ENCODE measurements around the gene WFDC6.
A peak's percentile ranks its signal among the peaks of the same experiment; 100 is the strongest.
"Not testable (repeated sequence)": the region's sequence is repeated elsewhere in the genome, so short reads cannot be mapped to it uniquely, and the experiment has no call there.

The WFDC6 gene
- long read RNA-seq, donor 1: 0 reads
- long read RNA-seq, donor 2: 0 reads
- long read RNA-seq, donor 3: 0 reads
- long read RNA-seq, donor 4: 0 reads
- long read RNA-seq, donor 5: 0 reads
- long read RNA-seq, donor 6: 0 reads
- long read RNA-seq, donor 7: 0 reads
- long read RNA-seq, donor 8: 0 reads

- DNase-seq: no peak
These were observed at the start of gene WFDC6 for GRCh38 chr20:45539382-45539781. Gene WFDC6, minus strand, starts transcription at chr20:45539482. Its CDS starts 75 bp downstream, at chr20:45539407.

GRCh38 chr20:45588800-45589199 lies 49.5 kb upstream of the WFDC6 start:
- DNase-seq: no peak

- not testable (repeated sequence) for DNase-seq
These were observed 46.7 kb upstream of the WFDC6 start for GRCh38 chr20:45585986-45586385.

GRCh38 chr20:45584294-45584693 lies 45.0 kb upstream of the WFDC6 start:
- DNase-seq: not testable (repeated sequence)

GRCh38 chr20:45583502-45583901 lies 44.2 kb upstream of the WFDC6 start:
- DNase-seq: no peak

- DNase-seq: no peak
These were observed 42.4 kb upstream of the WFDC6 start for GRCh38 chr20:45581702-45582101.

- no peak for DNase-seq
These were observed 39.9 kb upstream of the WFDC6 start, which contains the start of gene WFDC8 for GRCh38 chr20:45579184-45579583. Gene WFDC8, minus strand, starts transcription at chr20:45579284. Its CDS starts 37 bp downstream, at chr20:45579247.

GRCh38 chr20:45578231-45578630 lies 38.9 kb upstream of the WFDC6 start:
- DNase-seq: no peak

- DNase-seq: no peak
These were observed 37.7 kb upstream of the WFDC6 start for GRCh38 chr20:45576995-45577394.

GRCh38 chr20:45575931-45576330 lies 36.6 kb upstream of the WFDC6 start:
- DNase-seq: no peak

GRCh38 chr20:45569650-45570049 lies 30.4 kb upstream of the WFDC6 start:
- not testable (repeated sequence) for DNase-seq

- no peak for DNase-seq
These were observed 25.5 kb upstream of the WFDC6 start for GRCh38 chr20:45564760-45565276.

GRCh38 chr20:45555198-45555597 lies 15.9 kb upstream of the WFDC6 start:
- no peak for DNase-seq

- no peak for DNase-seq
These were observed 13.2 kb upstream of the WFDC6 start for GRCh38 chr20:45552456-45552855.

- no peak for DNase-seq
These were observed 11.5 kb upstream of the WFDC6 start for GRCh38 chr20:45550765-45551164.

GRCh38 chr20:45548410-45548809 lies 9.1 kb upstream of the WFDC6 start:
- DNase-seq: no peak

GRCh38 chr20:45547206-45547770 lies 8.0 kb upstream of the WFDC6 start, which contains the start of gene EPPIN:
Gene EPPIN, minus strand, starts transcription at chr20:45547401. Its CDS starts 44 bp downstream, at chr20:45547357.
- no peak for DNase-seq

GRCh38 chr20:45545754-45546453 lies 6.6 kb upstream of the WFDC6 start:
- no peak for DNase-seq

GRCh38 chr20:45545351-45545750 lies 6.1 kb upstream of the WFDC6 start:
- DNase-seq: no peak

- DNase-seq: no peak
These were observed 978 bp downstream of the WFDC6 start for GRCh38 chr20:45538209-45538799.

- no peak for DNase-seq
These were observed 12.0 kb downstream of the WFDC6 start for GRCh38 chr20:45527294-45527693.

GRCh38 chr20:45523821-45524220 lies 15.5 kb downstream of the WFDC6 start:
- no peak for DNase-seq

GRCh38 chr20:45518282-45518681 lies 21.0 kb downstream of the WFDC6 start:
- DNase-seq: peak; percentile 3
